ENCODE data around the gene AUTS2.
A peak's percentile ranks its signal among the peaks of the same experiment; 100 is the strongest.

Gene AUTS2

DNA sequence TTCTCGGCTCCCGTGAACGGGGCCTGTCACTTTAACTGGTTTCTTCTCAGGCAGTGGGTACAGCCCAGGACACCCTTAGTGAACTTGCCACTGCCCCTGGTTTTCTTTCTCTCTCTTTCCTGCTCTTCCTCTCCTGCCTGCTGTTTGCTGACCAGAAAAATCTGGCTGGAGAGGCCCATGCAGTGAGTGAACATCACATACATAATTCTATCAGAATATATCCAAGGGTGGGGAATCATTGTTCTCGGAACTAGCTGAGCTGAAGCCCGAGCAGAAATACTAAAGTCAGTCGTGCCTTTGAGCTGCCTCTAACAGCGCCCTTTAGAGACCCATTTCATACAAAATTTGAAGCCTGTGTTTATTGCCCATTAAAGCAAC lies 1032.2 kb downstream of the AUTS2 start:
- ChIA-PET POLR2A (interaction anchor here (1.0 kb wide), 1 partner anchor 31 kb away, joined by 3 read pairs; no protein-coding TSS in a partner anchor), CTCF (no interaction called here)
- TF ChIP-seq TCF7L2 (IDR thresholded peaks at IDR 0.05; ENCODE audit: borderline replicate concordance, low read depth, low read length) (no peak), ZNF488 (tag by site-specific recombination; IDR thresholded peaks at IDR 0.05) (no peak), REST (tag by site-specific recombination; IDR thresholded peaks at IDR 0.05) (no peak), ZNF843 (tag by site-specific recombination; IDR thresholded peaks at IDR 0.05) (no peak), ZNF585B (tag by site-specific recombination; IDR thresholded peaks at IDR 0.05) (no peak), ZNF112 (tag by site-specific recombination; IDR thresholded peaks at IDR 0.05) (no peak), ZNF391 (tag by site-specific recombination; IDR thresholded peaks at IDR 0.05; ENCODE audit: borderline replicate concordance, low read depth) (no peak), ZBTB10 (tag by site-specific recombination; IDR thresholded peaks at IDR 0.05) (no peak), GFI1B (tag by site-specific recombination; IDR thresholded peaks at IDR 0.05) (no peak), ZNF211 (tag by site-specific recombination; IDR thresholded peaks at IDR 0.05; ENCODE audit: low read depth) (no peak)
- TF ChIP-seq, protein P1, sequence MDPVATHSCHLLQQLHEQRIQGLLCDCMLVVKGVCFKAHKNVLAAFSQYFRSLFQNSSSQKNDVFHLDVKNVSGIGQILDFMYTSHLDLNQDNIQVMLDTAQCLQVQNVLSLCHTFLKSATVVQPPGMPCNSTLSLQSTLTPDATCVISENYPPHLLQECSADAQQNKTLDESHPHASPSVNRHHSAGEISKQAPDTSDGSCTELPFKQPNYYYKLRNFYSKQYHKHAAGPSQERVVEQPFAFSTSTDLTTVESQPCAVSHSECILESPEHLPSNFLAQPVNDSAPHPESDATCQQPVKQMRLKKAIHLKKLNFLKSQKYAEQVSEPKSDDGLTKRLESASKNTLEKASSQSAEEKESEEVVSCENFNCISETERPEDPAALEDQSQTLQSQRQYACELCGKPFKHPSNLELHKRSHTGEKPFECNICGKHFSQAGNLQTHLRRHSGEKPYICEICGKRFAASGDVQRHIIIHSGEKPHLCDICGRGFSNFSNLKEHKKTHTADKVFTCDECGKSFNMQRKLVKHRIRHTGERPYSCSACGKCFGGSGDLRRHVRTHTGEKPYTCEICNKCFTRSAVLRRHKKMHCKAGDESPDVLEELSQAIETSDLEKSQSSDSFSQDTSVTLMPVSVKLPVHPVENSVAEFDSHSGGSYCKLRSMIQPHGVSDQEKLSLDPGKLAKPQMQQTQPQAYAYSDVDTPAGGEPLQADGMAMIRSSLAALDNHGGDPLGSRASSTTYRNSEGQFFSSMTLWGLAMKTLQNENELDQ (tag by site-specific recombination; IDR thresholded peaks at IDR 0.05; ENCODE audit: low read depth), result no peak
- Histone ChIP-seq H3K4me1 (ENCODE audit: control insufficient read depth, insufficient read depth, low read length) (no peaks in the 10 kb centered on the region), H3K4me3 (ENCODE audit: low read depth, low read length) (no peak overlapping the region), H3K9me3 (ENCODE audit: control insufficient read depth, insufficient read depth, low read depth, low read length) (no peaks in the 10 kb centered on the region), H3K36me3 (ENCODE audit: control insufficient read depth in 2 of 2, insufficient read depth in 1 of 2, low read length in 2 of 2) (no peaks in the 10 kb centered on the region), H3K27ac (ENCODE audit: extremely low read depth, low read depth, low read length) (no peak overlapping the region)

GRCh38 chr7:70630818-70631457 lies 1032.7 kb downstream of the AUTS2 start:
- H3K4me1 ChIP-seq (ENCODE audit: control insufficient read depth, insufficient read depth, low read length), result no peaks in the 10 kb centered on the region
- CTCF ChIA-PET, result no interaction called here
- POLR2A ChIA-PET, result no interaction called here
- H3K27ac ChIP-seq (ENCODE audit: extremely low read depth, low read depth, low read length), result no peak overlapping the region
- no peaks in the 10 kb centered on the region for H3K9me3 ChIP-seq (ENCODE audit: control insufficient read depth, insufficient read depth, low read depth, low read length)
- no peaks in the 10 kb centered on the region for H3K36me3 ChIP-seq (ENCODE audit: control insufficient read depth in 2 of 2, insufficient read depth in 1 of 2, low read length in 2 of 2)
- no peak overlapping the region for H3K4me3 ChIP-seq (ENCODE audit: low read depth, low read length)
- TF ChIP-seq RBAK (tag by site-specific recombination; IDR thresholded peaks at IDR 0.05) (no peak), PRDM6 (tag by site-specific recombination; IDR thresholded peaks at IDR 0.05) (peak; percentile 80), ZBTB8A (tag by site-specific recombination; IDR thresholded peaks at IDR 0.05) (peak; percentile 57; the same call in 1 of the 2 replicates), FEZF1 (tag by site-specific recombination; IDR thresholded peaks at IDR 0.05) (peak; percentile 15; the same call in 1 of the 2 replicates), ZNF341 (tag by site-specific recombination; IDR thresholded peaks at IDR 0.05; ENCODE audit: low read depth) (no peak), INSM2 (tag by site-specific recombination; IDR thresholded peaks at IDR 0.05) (no peak), ZIC2 (tag by site-specific recombination; IDR thresholded peaks at IDR 0.05) (peak; percentile 75), ZNF791 (tag by site-specific recombination; IDR thresholded peaks at IDR 0.05) (no peak), ZNF623 (tag by site-specific recombination; IDR thresholded peaks at IDR 0.05) (no peak), ZNF214 (tag by site-specific recombination; IDR thresholded peaks at IDR 0.05; ENCODE audit: borderline replicate concordance) (no peak)
